SU-DHL-6 (cell line): ENCODE measurements around the gene RPL36AL.
A peak's percentile ranks its signal among the peaks of the same experiment; 100 is the strongest.

Experiments
- H2AFZ ChIP-seq: fragments of 200-600 bp; sonication (generic); 2 replicates; pipeline ENCODE4 v1.6.1; 2014; ENCODE audit warnings: low read depth, mild to moderate bottlenecking, moderate library complexity, mixed read lengths, antibody characterized with exemption, low read length; ENCODE audit not compliant: severe bottlenecking
- H3F3A ChIP-seq: fragments of 200-600 bp; shearing (Covaris generic); 2 replicates; pipeline ENCODE4 v1.6.0; 2016; ENCODE audit warnings: antibody characterized with exemption, mild to moderate bottlenecking; ENCODE audit not compliant: insufficient read depth
- H3K27ac ChIP-seq: fragments of 200-600 bp; sonication (generic); 2 replicates; pipeline ENCODE4 v1.5.1; 2016; ENCODE audit warnings: low read depth, mild to moderate bottlenecking, low read length, moderate library complexity, mixed read lengths
- H3K27me3 ChIP-seq: fragments of 200-600 bp; sonication (generic), shearing (Covaris generic); 2 replicates; pipeline ENCODE4 v1.6.0; 2014; ENCODE audit warnings: mild to moderate bottlenecking, low read length
- H3K36me3 ChIP-seq: fragments of 200-600 bp; sonication (generic); 2 replicates; pipeline ENCODE4 v1.6.1; 2014; ENCODE audit warnings: mild to moderate bottlenecking, low read length, mixed read lengths
- H3K4me2 ChIP-seq: fragments of 300-600, 200-600 bp; shearing (Covaris generic), sonication (generic); 2 replicates; pipeline ENCODE4 v1.6.0; 2014; ENCODE audit warnings: low read length, low read depth, mild to moderate bottlenecking; ENCODE audit not compliant: poor library complexity, severe bottlenecking
- H3K4me3 ChIP-seq: fragments of 200-600 bp; sonication (generic); 2 replicates; pipeline ENCODE4 v1.5.1; 2014; ENCODE audit warnings: antibody characterized with exemption, low read length, mild to moderate bottlenecking, mixed read lengths; ENCODE audit not compliant: insufficient read depth, poor library complexity, severe bottlenecking
- H3K79me2 ChIP-seq: fragments of 200-600 bp; sonication (generic); 2 replicates; pipeline ENCODE4 v1.6.1; 2014; ENCODE audit warnings: mild to moderate bottlenecking, low read length, moderate library complexity; ENCODE audit not compliant: insufficient read depth
- H3K9ac ChIP-seq: fragments of 200-600 bp; sonication (generic); 2 replicates; pipeline ENCODE4 v1.7.0; 2014; ENCODE audit warnings: mild to moderate bottlenecking, low read length
- H3K9me2 ChIP-seq: fragments of 200-600 bp; sonication (generic); replicated peaks from 2 replicates; pipeline ENCODE4 v1.6.1; 2014; ENCODE audit warnings: low read length; ENCODE audit not compliant: insufficient read depth
- H3K9me3 ChIP-seq: fragments of 200-600 bp; sonication (generic); 2 replicates; pipeline ENCODE4 v1.6.1; 2014; ENCODE audit warnings: low read length, mixed read lengths; ENCODE audit not compliant: insufficient read depth
- H4K20me1 ChIP-seq: fragments of 200-600 bp; sonication (generic); 2 replicates; pipeline ENCODE4 v1.6.1; 2014; ENCODE audit warnings: low read depth, mild to moderate bottlenecking, antibody characterized with exemption, low read length, moderate library complexity, mixed read lengths
- EZH2phosphoT487 ChIP-seq: fragments of 200-600 bp; sonication (generic), shearing (Covaris generic); conservative IDR thresholded peaks from 2 replicates; pipeline ENCODE4 v1.6.1; 2018; ENCODE audit warnings: mild to moderate bottlenecking, antibody characterized with exemption, low read length, moderate library complexity, mixed read lengths
- TF ChIP-seq, protein P1 (sequence below): fragments of 200-600 bp; sonication (generic); IDR thresholded peaks from one replicate; pipeline ENCODE4 v1.5.1; 2017; ENCODE audit warnings: antibody characterized with exemption, mild to moderate bottlenecking, low read length, moderate library complexity; ENCODE audit not compliant: insufficient read depth, poor library complexity, severe bottlenecking

The RPL36AL gene

DNA sequence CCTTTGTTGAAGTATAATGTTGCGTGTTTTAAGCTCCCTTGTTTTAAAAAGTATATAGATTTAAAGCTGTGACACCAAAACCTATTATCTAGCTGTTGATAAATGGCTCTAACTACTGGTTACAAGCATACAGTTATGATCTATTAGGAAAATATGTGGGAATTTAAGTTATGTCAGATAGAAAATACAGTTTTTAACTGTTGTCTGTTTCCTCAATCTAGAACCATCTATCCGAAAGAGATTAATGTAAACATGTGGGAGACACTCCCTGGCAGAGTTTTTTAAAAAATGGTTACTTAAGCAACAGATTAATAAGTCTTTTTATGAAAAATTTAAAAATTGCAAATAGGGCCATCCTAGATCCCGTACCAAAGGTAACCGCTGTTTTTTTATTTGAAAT, 8.2 kb downstream of the RPL36AL start:
- Histone ChIP-seq H3K36me3 (peaks cover 19% of the 10 kb centered on the region; the same call in 1 of the 2 replicates), H2AFZ (no peak overlapping the region), H3K79me2 (peaks cover 67% of the 10 kb centered on the region), H3F3A (peaks cover 33% of the 10 kb centered on the region), H3K27ac (no peak overlapping the region), H3K4me3 (no peak overlapping the region), H3K27me3 (no peaks in the 10 kb centered on the region), H4K20me1 (no peaks in the 10 kb centered on the region), H3K9ac (no peak overlapping the region), H3K9me2 (no peaks in the 10 kb centered on the region), H3K9me3 (no peaks in the 10 kb centered on the region), H3K4me2 (peak overlapping the region; percentile 2)
- no peak for TF ChIP-seq EZH2phosphoT487
- TF ChIP-seq, protein P1, sequence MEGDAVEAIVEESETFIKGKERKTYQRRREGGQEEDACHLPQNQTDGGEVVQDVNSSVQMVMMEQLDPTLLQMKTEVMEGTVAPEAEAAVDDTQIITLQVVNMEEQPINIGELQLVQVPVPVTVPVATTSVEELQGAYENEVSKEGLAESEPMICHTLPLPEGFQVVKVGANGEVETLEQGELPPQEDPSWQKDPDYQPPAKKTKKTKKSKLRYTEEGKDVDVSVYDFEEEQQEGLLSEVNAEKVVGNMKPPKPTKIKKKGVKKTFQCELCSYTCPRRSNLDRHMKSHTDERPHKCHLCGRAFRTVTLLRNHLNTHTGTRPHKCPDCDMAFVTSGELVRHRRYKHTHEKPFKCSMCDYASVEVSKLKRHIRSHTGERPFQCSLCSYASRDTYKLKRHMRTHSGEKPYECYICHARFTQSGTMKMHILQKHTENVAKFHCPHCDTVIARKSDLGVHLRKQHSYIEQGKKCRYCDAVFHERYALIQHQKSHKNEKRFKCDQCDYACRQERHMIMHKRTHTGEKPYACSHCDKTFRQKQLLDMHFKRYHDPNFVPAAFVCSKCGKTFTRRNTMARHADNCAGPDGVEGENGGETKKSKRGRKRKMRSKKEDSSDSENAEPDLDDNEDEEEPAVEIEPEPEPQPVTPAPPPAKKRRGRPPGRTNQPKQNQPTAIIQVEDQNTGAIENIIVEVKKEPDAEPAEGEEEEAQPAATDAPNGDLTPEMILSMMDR = no peak

DNA sequence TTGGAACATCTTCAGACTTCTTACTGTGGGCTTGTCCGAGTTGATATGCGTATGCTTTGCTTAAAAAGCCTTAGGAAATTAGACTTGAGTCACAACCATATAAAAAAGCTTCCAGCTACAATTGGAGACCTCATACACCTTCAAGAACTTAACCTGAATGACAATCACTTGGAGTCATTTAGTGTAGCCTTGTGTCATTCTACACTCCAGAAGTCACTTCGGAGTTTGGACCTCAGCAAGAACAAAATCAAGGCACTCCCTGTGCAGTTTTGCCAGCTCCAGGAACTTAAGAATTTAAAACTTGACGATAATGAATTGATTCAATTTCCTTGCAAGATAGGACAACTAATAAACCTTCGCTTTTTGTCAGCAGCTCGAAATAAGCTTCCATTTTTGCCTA, 12.8 kb downstream of the RPL36AL start:
- Histone ChIP-seq H3K27me3 (no peaks in the 10 kb centered on the region), H3K4me3 (no peak overlapping the region), H3K36me3 (peaks cover 22% of the 10 kb centered on the region; the same call in 1 of the 2 replicates), H3K4me2 (no peak overlapping the region), H3K9ac (no peak overlapping the region), H3K79me2 (peaks cover 85% of the 10 kb centered on the region), H4K20me1 (no peaks in the 10 kb centered on the region), H3K9me3 (no peaks in the 10 kb centered on the region), H3F3A (peaks cover 13% of the 10 kb centered on the region; the same call in 1 of the 2 replicates), H3K9me2 (no peaks in the 10 kb centered on the region), H2AFZ (no peak overlapping the region), H3K27ac (no peak overlapping the region)
- TF ChIP-seq EZH2phosphoT487 = no peak

DNA sequence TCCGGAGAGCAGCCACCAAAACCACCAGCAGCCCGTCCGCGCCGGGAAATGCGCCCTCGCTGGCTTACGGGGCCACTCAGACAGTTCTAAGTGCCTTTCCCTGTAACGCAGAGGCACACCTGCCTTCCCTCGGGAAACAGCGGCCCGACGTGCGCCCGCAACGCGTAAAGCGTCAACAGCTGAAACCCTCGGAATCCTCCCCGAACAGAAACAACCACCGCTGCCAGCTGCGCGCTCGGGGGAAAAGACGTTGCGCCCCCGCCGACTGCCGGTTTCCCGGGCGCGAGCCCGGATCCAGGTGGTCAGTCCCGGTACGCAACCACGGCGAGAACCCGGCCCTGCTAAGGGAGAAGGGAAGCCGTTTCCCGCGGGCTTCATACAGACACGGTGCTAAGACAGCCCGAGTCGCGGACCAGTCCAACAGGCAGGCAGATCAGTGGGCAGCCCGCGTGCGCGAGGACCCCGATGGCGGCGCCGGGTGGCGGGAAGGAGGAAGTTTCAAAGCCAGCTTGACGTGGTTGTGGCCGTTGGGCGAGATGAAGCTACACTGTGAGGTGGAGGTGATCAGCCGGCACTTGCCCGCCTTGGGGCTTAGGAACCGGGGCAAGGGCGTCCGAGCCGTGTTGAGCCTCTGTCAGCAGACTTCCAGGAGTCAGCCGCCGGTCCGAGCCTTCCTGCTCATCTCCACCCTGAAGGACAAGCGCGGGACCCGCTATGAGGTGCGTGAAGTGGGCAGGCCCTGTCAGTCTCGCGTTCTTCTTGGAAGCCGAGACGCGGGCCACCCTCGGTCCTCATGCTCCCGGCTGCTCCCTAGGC, 21.7 kb downstream of the RPL36AL start, which contains the start of gene LRR1:
Gene LRR1, plus strand, starts transcription at position 456 of the 816 bp plus-strand sequence. Its CDS starts 81 bp downstream, at position 537.
- peak within 1 kb of the TSS; percentile 96 for H3K4me2 ChIP-seq
- H3K9me2 ChIP-seq = no peaks in the 10 kb centered on the region
- H3K9me3 ChIP-seq = no peaks in the 10 kb centered on the region
- peaks cover 9% of the 10 kb centered on the region for H3F3A ChIP-seq
- peak within 1 kb of the TSS; percentile 99 for H3K9ac ChIP-seq
- no peaks in the 10 kb centered on the region for H4K20me1 ChIP-seq
- H3K79me2 ChIP-seq = peaks cover 60% of the 10 kb centered on the region
- peak within 1 kb of the TSS; percentile 55 for H2AFZ ChIP-seq
- peak within 1 kb of the TSS; percentile 83 for H3K27ac ChIP-seq
- peaks cover 5% of the 10 kb centered on the region; the same call in 1 of the 2 replicates for H3K36me3 ChIP-seq
- H3K4me3 ChIP-seq = peak within 1 kb of the TSS; percentile 97
- H3K27me3 ChIP-seq = no peaks in the 10 kb centered on the region
- no peak for TF ChIP-seq EZH2phosphoT487
- TF ChIP-seq, protein P1 = no peak

DNA sequence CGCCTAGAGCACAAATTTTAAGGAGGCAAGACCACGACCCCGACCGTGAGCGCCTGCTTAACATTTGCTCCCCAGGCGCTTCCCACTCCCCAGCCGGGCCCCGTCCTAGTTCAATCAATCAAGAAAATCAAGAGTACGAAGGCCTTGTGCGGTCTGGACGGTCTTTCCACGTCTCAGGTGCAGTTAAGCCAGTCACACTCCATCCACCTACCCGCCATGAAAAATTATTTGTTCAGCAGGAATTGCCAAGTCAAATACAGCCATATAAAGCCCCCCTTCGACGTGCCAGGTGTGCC, 22.3 kb downstream of the RPL36AL start:
- H3K4me2 ChIP-seq = peak overlapping the region; percentile 96
- no peaks in the 10 kb centered on the region for H3K9me2 ChIP-seq
- no peak for TF ChIP-seq EZH2phosphoT487
- TF ChIP-seq, protein P1 = no peak
- H3F3A ChIP-seq = peaks cover 9% of the 10 kb centered on the region
- peaks cover 5% of the 10 kb centered on the region; the same call in 1 of the 2 replicates for H3K36me3 ChIP-seq
- H3K27ac ChIP-seq = peak overlapping the region; percentile 83
- H3K4me3 ChIP-seq = peak overlapping the region; percentile 97
- H2AFZ ChIP-seq = peak overlapping the region; percentile 55
- H3K79me2 ChIP-seq = peaks cover 57% of the 10 kb centered on the region
- H3K27me3 ChIP-seq = no peaks in the 10 kb centered on the region
- H4K20me1 ChIP-seq = no peaks in the 10 kb centered on the region
- no peaks in the 10 kb centered on the region for H3K9me3 ChIP-seq
- peak overlapping the region; percentile 99 for H3K9ac ChIP-seq
